ENCODE data around the gene GALNT2.

Gene GALNT2

GRCh38 chr1:230307213-230307612, 240.2 kb downstream of the GALNT2 start:
- Histone ChIP-seq H3K27me3 (ENCODE audit: control insufficient read depth, insufficient read depth, low read length) (no peaks in the 10 kb centered on the region), H3K9me3 (ENCODE audit: control insufficient read depth, low read length) (no peaks in the 10 kb centered on the region), H3K4me3 (ENCODE audit: low read depth, low read length) (no peak overlapping the region), H2AFZ (no peak overlapping the region), H3K79me2 (no peaks in the 10 kb centered on the region), H3K4me2 (ENCODE audit: low read length) (no peak overlapping the region), H3K36me3 (ENCODE audit: control insufficient read depth, insufficient read depth, low read length) (no peaks in the 10 kb centered on the region), H3K27ac (no peak overlapping the region), H3K9ac (no peak overlapping the region), H3K4me1 (no peaks in the 10 kb centered on the region)
- no peak for TF ChIP-seq CTCF (IDR thresholded peaks at IDR 0.05)

- H2AFZ ChIP-seq = no peak overlapping the region
- no peaks in the 10 kb centered on the region for H3K79me2 ChIP-seq
- H3K9me3 ChIP-seq (ENCODE audit: control insufficient read depth, low read length) = no peaks in the 10 kb centered on the region
- H3K4me1 ChIP-seq = no peaks in the 10 kb centered on the region
- H3K36me3 ChIP-seq (ENCODE audit: control insufficient read depth, insufficient read depth, low read length) = no peaks in the 10 kb centered on the region
- no peak overlapping the region for H3K4me3 ChIP-seq (ENCODE audit: low read depth, low read length)
- no peak overlapping the region for H3K9ac ChIP-seq
- H3K4me2 ChIP-seq (ENCODE audit: low read length) = no peak overlapping the region
- H3K27me3 ChIP-seq (ENCODE audit: control insufficient read depth, insufficient read depth, low read length) = no peaks in the 10 kb centered on the region
- no peak for TF ChIP-seq CTCF (IDR thresholded peaks at IDR 0.05)
- no peak overlapping the region for H3K27ac ChIP-seq
Observed at GRCh38 chr1:230308039-230308438, 241.0 kb downstream of the GALNT2 start.

DNA sequence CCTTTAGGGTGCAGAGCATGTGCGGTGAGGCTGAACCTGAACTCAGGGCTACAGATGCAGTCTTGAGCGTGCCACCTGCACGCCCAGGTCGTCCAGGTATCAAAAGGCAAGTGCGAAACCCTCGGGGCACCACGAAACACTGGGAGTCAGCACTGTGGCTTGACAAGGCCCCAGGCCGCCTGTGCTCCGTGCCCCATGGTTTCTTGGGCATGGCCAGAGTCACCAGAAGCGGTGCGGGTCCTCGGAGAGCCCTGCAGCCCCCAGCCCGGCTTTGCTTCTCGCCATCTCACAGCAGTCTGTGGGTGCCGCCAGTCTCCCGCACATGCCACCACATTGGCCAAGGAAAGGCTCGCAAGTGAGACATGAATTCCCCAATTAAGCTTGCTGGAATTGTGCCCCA, 241.8 kb downstream of the GALNT2 start:
- Histone ChIP-seq H3K9me3 (ENCODE audit: control insufficient read depth, low read length) (no peaks in the 10 kb centered on the region), H2AFZ (no peak overlapping the region), H3K27ac (no peak overlapping the region), H3K36me3 (ENCODE audit: control insufficient read depth, insufficient read depth, low read length) (no peaks in the 10 kb centered on the region), H3K4me2 (ENCODE audit: low read length) (no peak overlapping the region), H3K9ac (no peak overlapping the region), H3K27me3 (ENCODE audit: control insufficient read depth, insufficient read depth, low read length) (no peaks in the 10 kb centered on the region), H3K4me3 (ENCODE audit: low read depth, low read length) (no peak overlapping the region), H3K79me2 (no peaks in the 10 kb centered on the region), H3K4me1 (no peaks in the 10 kb centered on the region)
- no peak for TF ChIP-seq CTCF (IDR thresholded peaks at IDR 0.05)

- Histone ChIP-seq H3K4me1 (no peaks in the 10 kb centered on the region), H3K9me3 (ENCODE audit: control insufficient read depth, low read length) (no peaks in the 10 kb centered on the region), H3K27ac (no peak overlapping the region), H3K27me3 (ENCODE audit: control insufficient read depth, insufficient read depth, low read length) (no peaks in the 10 kb centered on the region), H3K4me3 (ENCODE audit: low read depth, low read length) (no peak overlapping the region), H2AFZ (no peak overlapping the region), H3K9ac (no peak overlapping the region), H3K36me3 (ENCODE audit: control insufficient read depth, insufficient read depth, low read length) (no peaks in the 10 kb centered on the region), H3K4me2 (ENCODE audit: low read length) (no peak overlapping the region), H3K79me2 (no peaks in the 10 kb centered on the region)
- TF ChIP-seq CTCF (IDR thresholded peaks at IDR 0.05) = no peak
Observed at GRCh38 chr1:230309646-230310177, 242.7 kb downstream of the GALNT2 start.

DNA sequence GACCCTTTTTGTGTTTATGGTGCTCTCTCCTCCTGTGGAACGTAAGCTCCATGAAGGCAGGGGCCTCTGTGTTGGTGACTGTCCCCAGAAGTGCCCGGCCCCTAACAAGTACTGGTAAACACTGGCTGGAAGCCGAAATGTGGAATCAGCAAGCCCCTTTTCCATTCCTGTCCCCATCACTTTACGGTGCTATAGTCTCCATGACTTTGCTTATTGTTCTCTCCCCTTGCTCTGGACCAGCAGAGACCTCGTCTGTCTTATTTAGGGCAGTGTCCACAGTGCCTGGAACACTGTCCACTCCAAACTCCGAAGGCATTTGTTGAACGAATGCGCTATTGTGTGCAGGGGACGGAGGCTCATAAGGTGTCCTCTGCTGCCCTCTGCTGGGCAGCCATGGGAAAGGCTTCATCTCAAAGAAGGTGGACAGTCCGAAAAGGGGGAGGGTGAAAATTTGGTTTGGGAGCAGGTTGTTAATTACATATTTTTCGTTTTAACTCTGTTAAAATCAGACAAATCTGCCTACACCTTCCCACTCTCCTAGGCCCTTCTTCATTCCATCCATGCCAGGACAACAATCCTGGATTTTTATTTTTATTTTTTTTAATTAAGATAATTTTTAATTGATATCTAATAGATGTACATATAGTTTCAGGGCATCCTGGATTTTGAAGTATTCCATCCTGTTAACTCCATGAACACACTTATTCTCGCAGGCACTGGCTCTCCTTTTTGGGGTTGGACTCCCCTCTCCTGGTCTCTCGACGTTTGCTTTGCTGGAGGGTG, 243.5 kb downstream of the GALNT2 start:
- Histone ChIP-seq H3K79me2 (no peaks in the 10 kb centered on the region), H3K27me3 (ENCODE audit: control insufficient read depth, insufficient read depth, low read length) (no peaks in the 10 kb centered on the region), H3K27ac (no peak overlapping the region), H3K9me3 (ENCODE audit: control insufficient read depth, low read length) (no peaks in the 10 kb centered on the region), H3K9ac (no peak overlapping the region), H3K36me3 (ENCODE audit: control insufficient read depth, insufficient read depth, low read length) (no peaks in the 10 kb centered on the region), H3K4me1 (no peaks in the 10 kb centered on the region), H3K4me2 (ENCODE audit: low read length) (no peak overlapping the region), H3K4me3 (ENCODE audit: low read depth, low read length) (no peak overlapping the region), H2AFZ (no peak overlapping the region)
- TF ChIP-seq CTCF (IDR thresholded peaks at IDR 0.05) = peak; percentile 81

Data from parathyroid adenoma (tissue), 2 donors.